Spinal cord (tissue), 10 donors: ENCODE measurements around the gene RXRA. TPM values are rescaled to one million over a fixed set of nuclear protein-coding genes. Genes with fewer than 3 reads are reported as not detected.

Source experiments
- DNase-seq, 6 donors: peaks; one replicate each; pipeline versions ENCODE4 v3.0.0 to v3.0.0-alpha.2; 2013 to 2015; ENCODE audit warnings: low spot score in 6 of 6, low read depth in 4 of 6
- H3K27ac ChIP-seq: one replicate; pipeline ENCODE4 v1.5.1; 2013; ENCODE audit warnings: low read depth, low read length, control low read depth
- H3K27me3 ChIP-seq: one replicate; pipeline ENCODE4 v1.6.1; 2013; ENCODE audit warnings: low read length; ENCODE audit not compliant: control insufficient read depth, insufficient read depth
- H3K36me3 ChIP-seq: one replicate; pipeline ENCODE4 v1.6.1; 2013; ENCODE audit warnings: low read length; ENCODE audit not compliant: control insufficient read depth, insufficient read depth
- H3K4me1 ChIP-seq: one replicate; pipeline ENCODE4 v1.6.1; 2013; ENCODE audit warnings: low read length; ENCODE audit not compliant: control insufficient read depth, insufficient read depth
- H3K4me3 ChIP-seq: one replicate; pipeline ENCODE4 v1.5.1; 2013; ENCODE audit warnings: low read depth, low read length, control low read depth
- H3K9me3 ChIP-seq: one replicate; pipeline ENCODE4 v1.6.1; 2013; ENCODE audit warnings: low read length; ENCODE audit not compliant: control insufficient read depth, insufficient read depth
- WGBS: methylation state at CpG from one replicate; pipeline ENCODE4 v1.1.5; 2013; ENCODE audit warnings: missing lambda C conversion rate; ENCODE audit not compliant: insufficient coverage; 5-methylcytosine and 5-hydroxymethylcytosine counted together
- polyA plus RNA-seq, 2 donors: library from polyadenylated mRNA; unstranded; fragments of 120-200 nt; gene quantifications; one replicate each; pipeline ENCODE4 v1.2.1, GENCODE V29; 2013; ENCODE audit not compliant: insufficient read length in 2 of 2
- total RNA-seq, 2 donors: library from RNA; depleted of rRNA in 1 of 2; stranded (reverse); fragments of 120-200 nt in 1 of 2; fragments of >200 nt in 1 of 2; gene quantifications; one replicate each; pipeline versions ENCODE4 v1.2.3 to v1.2.4, GENCODE V29; 2013 to 2014
- donor health status: healthy.

The RXRA gene
- total and polyA plus RNA-seq, 4 donors, result 9.4 to 32.3 (median 26.1) TPM

GRCh38 chr9:134383148-134383547, 56.9 kb downstream of the RXRA start:
- Histone ChIP-seq H3K9me3 (no peaks in the 10 kb centered on the region), H3K4me1 (peaks cover 99% of the 10 kb centered on the region), H3K36me3 (peaks cover 58% of the 10 kb centered on the region), H3K4me3 (no peak overlapping the region), H3K27ac (no peak overlapping the region), H3K27me3 (no peaks in the 10 kb centered on the region)
- no peak for DNase-seq
- WGBS, result 81% methylated on average over 6 of the region's 6 CpGs

- peak overlapping the region; percentile 96 for H3K27ac ChIP-seq
- DNase-seq, result peak in 2 of 6 donors; percentile 80 to 88
- peaks cover 50% of the 10 kb centered on the region for H3K36me3 ChIP-seq
- WGBS, result 42% methylated on average over 17 of the region's 19 CpGs
- no peaks in the 10 kb centered on the region for H3K27me3 ChIP-seq
- no peaks in the 10 kb centered on the region for H3K9me3 ChIP-seq
- H3K4me3 ChIP-seq, result no peak overlapping the region
- peaks cover 99% of the 10 kb centered on the region for H3K4me1 ChIP-seq
These were observed 58.7 kb downstream of the RXRA start for GRCh38 chr9:134384811-134385479.

- H3K4me1 ChIP-seq, result peaks cover 99% of the 10 kb centered on the region
- H3K9me3 ChIP-seq, result no peaks in the 10 kb centered on the region
- H3K27ac ChIP-seq, result peak overlapping the region; percentile 96
- H3K27me3 ChIP-seq, result no peaks in the 10 kb centered on the region
- H3K36me3 ChIP-seq, result peaks cover 55% of the 10 kb centered on the region
- WGBS, result 90% methylated on average over 20 of the region's 24 CpGs
- no peak for DNase-seq
- H3K4me3 ChIP-seq, result no peak overlapping the region
These were observed 59.7 kb downstream of the RXRA start for GRCh38 chr9:134385915-134386314.

- Histone ChIP-seq H3K27ac (no peak overlapping the region), H3K9me3 (no peaks in the 10 kb centered on the region), H3K4me3 (no peak overlapping the region), H3K36me3 (peaks cover 59% of the 10 kb centered on the region), H3K4me1 (peaks cover 97% of the 10 kb centered on the region), H3K27me3 (no peaks in the 10 kb centered on the region)
- 40% methylated on average over 34 of the region's 38 CpGs for WGBS
- peak in 2 of 6 donors; percentile 65 to 80 for DNase-seq
These were observed 60.9 kb downstream of the RXRA start for GRCh38 chr9:134386951-134387831.

- 80% methylated on average over 11 of the region's 15 CpGs for WGBS
- H3K4me1 ChIP-seq, result peaks cover 92% of the 10 kb centered on the region
- H3K36me3 ChIP-seq, result peaks cover 60% of the 10 kb centered on the region
- no peak overlapping the region for H3K4me3 ChIP-seq
- DNase-seq, result no peak
- no peaks in the 10 kb centered on the region for H3K27me3 ChIP-seq
- H3K27ac ChIP-seq, result no peak overlapping the region
- no peaks in the 10 kb centered on the region for H3K9me3 ChIP-seq
These were observed 62.1 kb downstream of the RXRA start for GRCh38 chr9:134388289-134388808.

GRCh38 chr9:134388976-134389375, 62.7 kb downstream of the RXRA start:
- H3K4me3 ChIP-seq, result no peak overlapping the region
- H3K4me1 ChIP-seq, result peaks cover 86% of the 10 kb centered on the region
- 90% methylated on average over 17 of the region's 17 CpGs for WGBS
- H3K9me3 ChIP-seq, result no peaks in the 10 kb centered on the region
- DNase-seq, result no peak
- no peak overlapping the region for H3K27ac ChIP-seq
- peaks cover 63% of the 10 kb centered on the region for H3K36me3 ChIP-seq
- H3K27me3 ChIP-seq, result no peaks in the 10 kb centered on the region

GRCh38 chr9:134389642-134390041, 63.4 kb downstream of the RXRA start:
- Histone ChIP-seq H3K9me3 (no peaks in the 10 kb centered on the region), H3K36me3 (peaks cover 67% of the 10 kb centered on the region), H3K27ac (no peak overlapping the region), H3K4me3 (no peak overlapping the region), H3K27me3 (no peaks in the 10 kb centered on the region), H3K4me1 (peaks cover 84% of the 10 kb centered on the region)
- 69% methylated on average over 13 of the region's 13 CpGs for WGBS
- DNase-seq, result no peak

DNA sequence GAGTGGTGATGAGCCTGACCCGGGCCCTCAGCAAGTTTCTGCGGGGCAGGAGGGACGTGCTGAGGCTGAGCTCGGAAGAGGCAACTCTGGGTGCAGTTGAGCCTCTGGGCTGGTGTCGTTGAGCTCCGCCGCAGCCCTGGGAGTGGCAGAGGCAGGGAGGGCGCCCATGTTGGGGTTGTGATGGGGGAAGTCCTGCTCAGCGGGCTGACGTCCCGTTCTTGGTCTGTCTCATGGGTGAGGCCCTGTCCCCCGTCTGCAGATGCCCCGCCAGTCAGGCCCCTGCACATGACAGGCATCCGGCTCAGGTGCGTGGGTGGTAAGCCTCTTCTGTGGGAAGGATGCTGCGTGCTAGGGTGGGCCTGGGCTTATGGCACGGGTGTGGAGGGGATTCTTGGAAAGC, 64.3 kb downstream of the RXRA start:
- no peak overlapping the region for H3K27ac ChIP-seq
- no peak for DNase-seq
- H3K27me3 ChIP-seq, result no peaks in the 10 kb centered on the region
- H3K36me3 ChIP-seq, result peaks cover 59% of the 10 kb centered on the region
- WGBS, result 94% methylated on average over 17 of the region's 17 CpGs
- H3K9me3 ChIP-seq, result no peaks in the 10 kb centered on the region
- no peak overlapping the region for H3K4me3 ChIP-seq
- peaks cover 82% of the 10 kb centered on the region for H3K4me1 ChIP-seq

DNA sequence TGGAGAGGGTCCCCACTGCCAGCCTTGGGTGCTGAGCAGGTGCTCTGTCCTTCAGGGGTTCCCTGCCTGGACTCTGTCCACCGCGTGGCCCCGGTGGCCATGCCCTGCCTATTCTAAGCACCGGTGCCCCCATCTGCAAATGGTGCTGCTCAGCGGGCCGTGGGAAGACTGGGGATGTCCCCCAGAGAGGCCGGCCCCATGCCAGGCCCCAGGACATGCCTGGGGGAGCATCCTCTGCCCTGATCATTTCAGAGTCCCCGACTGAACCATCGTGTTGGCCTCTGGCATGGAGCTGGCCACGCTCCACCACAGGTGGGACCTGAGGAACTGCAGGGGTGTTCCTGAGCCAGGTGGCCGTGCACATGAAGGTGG, 64.7 kb downstream of the RXRA start:
- Histone ChIP-seq H3K27ac (no peak overlapping the region), H3K36me3 (peaks cover 56% of the 10 kb centered on the region), H3K4me1 (peaks cover 82% of the 10 kb centered on the region), H3K9me3 (no peaks in the 10 kb centered on the region), H3K4me3 (no peak overlapping the region), H3K27me3 (no peaks in the 10 kb centered on the region)
- 89% methylated on average over 11 of the region's 11 CpGs for WGBS
- no peak for DNase-seq
